ENCODE results near the gene RAB43. TPM values are rescaled to one million over a fixed set of nuclear protein-coding genes. Genes with fewer than 3 reads are reported as not detected.
"Not testable (repeated sequence)": the region's sequence is repeated elsewhere in the genome, so short reads cannot be mapped to it uniquely, and the experiment has no call there.

The RAB43 gene
- 10 to 100 TPM; 45.7 to 49.7 TPM for total RNA-seq

DNA sequence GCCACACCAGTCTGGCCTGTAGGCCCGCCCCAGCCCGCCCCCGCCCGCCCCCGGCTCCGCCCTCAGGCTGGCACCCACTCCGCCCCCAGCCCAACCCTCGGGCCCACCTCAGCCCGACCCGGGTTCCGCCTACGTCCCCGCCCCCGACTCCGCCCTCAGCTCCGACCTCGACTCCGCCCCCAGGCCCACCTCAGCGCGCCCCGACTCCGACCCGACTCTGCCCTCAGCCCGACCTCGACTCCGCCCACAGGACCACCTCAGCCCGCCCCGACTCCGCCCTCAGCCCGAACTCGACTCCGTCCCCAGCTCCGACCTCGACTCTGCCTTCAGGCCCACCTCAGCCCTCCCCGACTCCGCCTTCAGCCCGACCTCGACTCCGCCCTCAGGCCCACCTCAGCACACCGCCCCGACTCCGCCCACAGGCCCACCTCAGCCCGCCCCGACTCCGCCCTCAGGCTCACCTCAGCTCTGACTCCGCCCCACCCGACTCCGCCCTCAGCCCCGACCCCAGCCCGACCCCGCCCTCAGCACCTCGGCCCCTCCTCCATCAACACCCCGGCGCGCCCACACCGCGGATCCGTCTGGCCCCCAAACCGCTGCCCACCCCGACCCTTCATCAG, at the start of gene RAB43:
RAB43 (minus strand) TSS at position 13 of the 620 bp plus-strand sequence. CDS start 315 bp downstream, outside the sequence.
- peaks cover 32% of the 10 kb centered on the region for H3K4me1 Mint-ChIP-seq (ENCODE audit: low read depth)
- H3K27me3 Mint-ChIP-seq = no peaks in the 10 kb centered on the region
- intact Hi-C loops (cut with micrococcal nuclease) = loop anchor here (2.0 to 5.0 kb wide), 4 partner anchors 95 to 395 kb away; partner anchors contain the start of genes HMCES and RAB7A
- ChIA-PET POLR2A (interaction anchor here (0.8 to 5.8 kb wide), 12 partner anchors 11 to 197 kb away, joined by 3 to 29 read pairs (median 4); partner anchors contain the start of genes CNBP and COPG1), CTCF (interaction anchor here (1.0 to 8.4 kb wide), 8 partner anchors 41 to 152 kb away, joined by 3 to 63 read pairs (median 7); partner anchors contain the start of gene COPG1)
- DNase-seq = peak; percentile 88
- no peaks in the 10 kb centered on the region for H3K9me3 Mint-ChIP-seq
- peak within 1 kb of the TSS; percentile 98 for H3K27ac Mint-ChIP-seq
- H3K36me3 Mint-ChIP-seq = peaks cover 35% of the 10 kb centered on the region
- H3K4me3 Mint-ChIP-seq = peak within 1 kb of the TSS; percentile 92

GRCh38 chr3:129166579-129167332, 45.2 kb upstream of the RAB43 start:
- no peaks in the 10 kb centered on the region for H3K9me3 Mint-ChIP-seq
- intact Hi-C loops (cut with micrococcal nuclease) = no loop called here
- ChIA-PET POLR2A (interaction anchor here (0.5 kb wide), 1 partner anchor 126 kb away, joined by 3 read pairs; no protein-coding TSS in a partner anchor), CTCF (interaction anchor here (0.8 to 1.0 kb wide), 3 partner anchors 10 to 150 kb away, joined by 3 to 4 read pairs (median 3); a partner anchor contains a TSS)
- no peak for DNase-seq
- peaks cover 21% of the 10 kb centered on the region for H3K4me1 Mint-ChIP-seq (ENCODE audit: low read depth)
- H3K36me3 Mint-ChIP-seq = peaks cover 49% of the 10 kb centered on the region
- H3K4me3 Mint-ChIP-seq = no peak overlapping the region
- no peak overlapping the region for H3K27ac Mint-ChIP-seq
- no peaks in the 10 kb centered on the region for H3K27me3 Mint-ChIP-seq

DNA sequence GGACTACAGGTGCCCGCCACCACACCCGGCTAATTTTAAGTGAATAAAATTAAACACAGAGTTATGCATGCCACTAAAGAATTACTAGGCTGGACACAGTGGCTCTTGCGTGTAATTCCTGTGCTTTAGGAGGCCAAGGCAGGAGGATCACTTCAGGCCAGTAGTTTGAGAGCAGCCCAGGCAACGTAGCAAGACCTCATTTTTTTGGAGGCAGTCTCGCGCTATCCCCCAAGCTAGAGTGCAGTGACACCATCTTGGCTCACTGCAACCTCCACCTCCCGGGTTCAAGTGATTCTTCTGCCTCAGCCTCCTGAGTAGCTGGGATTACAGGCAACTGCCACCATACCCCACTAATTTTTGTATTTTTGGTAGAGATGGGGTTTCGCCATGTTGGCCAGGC, 44.0 kb upstream of the RAB43 start:
- DNase-seq; intact Hi-C loops (cut with micrococcal nuclease); H3K27ac Mint-ChIP-seq; H3K27me3 Mint-ChIP-seq; H3K4me3 Mint-ChIP-seq; H3K9me3 Mint-ChIP-seq: not testable (repeated sequence)
- Mint-ChIP-seq H3K4me1 (ENCODE audit: low read depth) (peaks cover 14% of the 10 kb centered on the region), H3K36me3 (peaks cover 45% of the 10 kb centered on the region)
- ChIA-PET POLR2A (interaction anchor here (1.0 kb wide), 1 partner anchor 9 kb away, joined by 4 read pairs; no protein-coding TSS in a partner anchor), CTCF (interaction anchor here (0.6 to 1.0 kb wide), 2 partner anchors 31 to 112 kb away, joined by 3 to 4 read pairs; no protein-coding TSS in a partner anchor)

DNA sequence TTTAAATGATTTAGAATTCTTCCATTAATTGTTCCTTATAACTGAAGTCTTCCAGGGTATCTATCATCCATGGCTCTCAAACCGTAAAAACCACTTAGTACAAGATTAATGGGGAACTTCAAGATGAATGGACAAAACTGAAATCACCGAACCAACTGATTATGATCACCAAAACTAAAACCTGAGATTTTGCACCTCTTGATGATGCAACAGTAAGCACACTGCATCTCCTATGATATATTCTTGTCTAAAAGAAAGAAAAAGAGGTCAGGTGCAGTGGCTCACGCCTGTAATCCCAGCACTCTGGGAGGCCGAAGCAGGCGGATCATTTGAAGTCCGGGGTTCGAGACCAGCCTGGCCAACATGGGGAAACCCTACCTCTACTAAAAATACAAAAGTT, 42.9 kb upstream of the RAB43 start:
- intact Hi-C loops (cut with micrococcal nuclease) = no loop called here
- Mint-ChIP-seq H3K36me3 (peaks cover 36% of the 10 kb centered on the region), H3K4me1 (ENCODE audit: low read depth) (peaks cover 23% of the 10 kb centered on the region), H3K9me3 (no peaks in the 10 kb centered on the region), H3K27ac (peak overlapping the region; percentile 23), H3K27me3 (no peaks in the 10 kb centered on the region), H3K4me3 (no peak overlapping the region)
- DNase-seq = no peak
- ChIA-PET CTCF (no interaction called here), POLR2A (no interaction called here)

GRCh38 chr3:129162729-129163579, 41.4 kb upstream of the RAB43 start:
- peaks cover 32% of the 10 kb centered on the region for H3K36me3 Mint-ChIP-seq
- peak overlapping the region; percentile 100 for H3K27ac Mint-ChIP-seq
- H3K4me3 Mint-ChIP-seq = peak overlapping the region; percentile 5
- ChIA-PET POLR2A (interaction anchor here (1.1 to 2.8 kb wide), 10 partner anchors 15 to 284 kb away, joined by 3 to 28 read pairs (median 4); partner anchors contain the start of genes CNBP, COPG1 and RAB43), CTCF (interaction anchor here (0.7 to 3.4 kb wide), 25 partner anchors 9 to 193 kb away, joined by 3 to 55 read pairs (median 7); partner anchors contain the start of genes CNBP, COPG1 and RAB43)
- intact Hi-C loops (cut with micrococcal nuclease) = loop anchor here (2.0 kb wide), 1 partner anchor 14 kb away; no protein-coding TSS in a partner anchor
- no peaks in the 10 kb centered on the region for H3K9me3 Mint-ChIP-seq
- H3K27me3 Mint-ChIP-seq = no peaks in the 10 kb centered on the region
- DNase-seq = peak; percentile 20
- H3K4me1 Mint-ChIP-seq (ENCODE audit: low read depth) = peaks cover 31% of the 10 kb centered on the region

- Mint-ChIP-seq H3K27ac (peak overlapping the region; percentile 100), H3K4me1 (ENCODE audit: low read depth) (peaks cover 31% of the 10 kb centered on the region), H3K36me3 (peaks cover 24% of the 10 kb centered on the region), H3K27me3 (no peaks in the 10 kb centered on the region), H3K4me3 (peak overlapping the region; percentile 98), H3K9me3 (no peaks in the 10 kb centered on the region)
- ChIA-PET CTCF (interaction anchor here (0.7 to 3.4 kb wide), 30 partner anchors 10 to 192 kb away, joined by 3 to 55 read pairs (median 6); partner anchors contain the start of genes CNBP, COPG1, HMCES and RAB43), POLR2A (interaction anchor here (0.9 to 2.8 kb wide), 12 partner anchors 16 to 283 kb away, joined by 3 to 28 read pairs (median 4); partner anchors contain the start of genes CNBP, COPG1 and RAB43)
- intact Hi-C loops (cut with micrococcal nuclease) = loop anchor here (1.0 to 2.0 kb wide), 7 partner anchors 15 to 358 kb away; partner anchors contain the start of gene COPG1
- peak; percentile 50 for DNase-seq
These were observed 40.3 kb upstream of the RAB43 start for GRCh38 chr3:129161860-129162271.

GRCh38 chr3:129160891-129161859, 39.6 kb upstream of the RAB43 start, which contains the start of gene ISY1:
TSS of gene ISY1 (minus strand) at chr3:129161063. CDS start at chr3:129160975, 88 bp downstream.
- peak; percentile 93 for DNase-seq
- ChIA-PET CTCF (interaction anchor here (0.7 to 3.4 kb wide), 27 partner anchors 10 to 192 kb away, joined by 3 to 55 read pairs (median 6); partner anchors contain the start of genes CNBP, COPG1, HMCES and RAB43), POLR2A (interaction anchor here (0.6 to 2.8 kb wide), 14 partner anchors 17 to 283 kb away, joined by 3 to 28 read pairs (median 4); partner anchors contain the start of genes CNBP, COPG1 and RAB43)
- intact Hi-C loops (cut with micrococcal nuclease) = loop anchor here (1.0 kb wide), 6 partner anchors 23 to 357 kb away; partner anchors contain the start of gene COPG1
- Mint-ChIP-seq H3K36me3 (peaks cover 20% of the 10 kb centered on the region), H3K4me3 (peak within 1 kb of the TSS; percentile 98), H3K4me1 (ENCODE audit: low read depth) (peaks cover 31% of the 10 kb centered on the region), H3K27ac (peak within 1 kb of the TSS; percentile 100), H3K27me3 (no peaks in the 10 kb centered on the region), H3K9me3 (no peaks in the 10 kb centered on the region)

- Mint-ChIP-seq H3K4me3 (no peak overlapping the region), H3K27ac (no peak overlapping the region)
- POLR2A ChIA-PET = interaction anchor here (1.2 kb wide), 1 partner anchor 10 kb away, joined by 3 read pairs; no protein-coding TSS in a partner anchor
These were observed 23.2 kb upstream of the RAB43 start for GRCh38 chr3:129144786-129145185.

GRCh38 chr3:129141011-129141410, 19.4 kb upstream of the RAB43 start:
- intact Hi-C loops (cut with micrococcal nuclease); H3K4me1 Mint-ChIP-seq (ENCODE audit: low read depth); H3K9me3 Mint-ChIP-seq; DNase-seq; H3K27ac Mint-ChIP-seq; H3K4me3 Mint-ChIP-seq; POLR2A ChIA-PET; H3K27me3 Mint-ChIP-seq: not testable (repeated sequence)
- H3K36me3 Mint-ChIP-seq = peaks cover 11% of the 10 kb centered on the region
- CTCF ChIA-PET = interaction anchor here (1.0 kb wide), 1 partner anchor 171 kb away, joined by 6 read pairs; no protein-coding TSS in a partner anchor

More at GRCh38 chr3:129144786-129145185, 23.2 kb upstream of the RAB43 start:
- CTCF ChIA-PET = interaction anchor here (0.9 to 1.6 kb wide), 2 partner anchors 91 to 101 kb away, joined by 3 to 5 read pairs; no protein-coding TSS in a partner anchor
- peaks cover 13% of the 10 kb centered on the region for H3K36me3 Mint-ChIP-seq
- no peaks in the 10 kb centered on the region for H3K4me1 Mint-ChIP-seq (ENCODE audit: low read depth)
- intact Hi-C loops (cut with micrococcal nuclease) = no loop called here
- no peaks in the 10 kb centered on the region for H3K9me3 Mint-ChIP-seq
- H3K27me3 Mint-ChIP-seq = no peaks in the 10 kb centered on the region
- no peak for DNase-seq

GRCh38 chr3:129139911-129140310, 18.3 kb upstream of the RAB43 start:
- CTCF ChIA-PET = no interaction called here

More at GRCh38 chr3:129139911-129140310, 18.3 kb upstream of the RAB43 start:
- Mint-ChIP-seq H3K27me3 (no peaks in the 10 kb centered on the region), H3K9me3 (no peaks in the 10 kb centered on the region), H3K27ac (no peak overlapping the region), H3K4me3 (no peak overlapping the region), H3K36me3 (peaks cover 5% of the 10 kb centered on the region), H3K4me1 (ENCODE audit: low read depth) (no peaks in the 10 kb centered on the region)
- POLR2A ChIA-PET = no interaction called here
- DNase-seq = no peak
- intact Hi-C loops (cut with micrococcal nuclease) = no loop called here
